GM18511 (cell line): ENCODE measurements around the gene C12orf76.
"Not testable (repeated sequence)": the region's sequence is repeated elsewhere in the genome, so short reads cannot be mapped to it uniquely, and the experiment has no call there.

Source experiments
- ATAC-seq: cut with Tn5 transposase; IDR thresholded peaks from one replicate; pipeline ENCODE4 v1.9.1; 2021; ENCODE audit warnings: mild to moderate bottlenecking, moderate library complexity; ENCODE audit not compliant: unreplicated experiment

C12orf76 gene, protein sequence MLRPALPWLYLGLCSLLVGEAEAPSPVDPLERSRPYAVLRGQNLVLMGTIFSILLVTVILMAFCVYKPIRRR

DNA sequence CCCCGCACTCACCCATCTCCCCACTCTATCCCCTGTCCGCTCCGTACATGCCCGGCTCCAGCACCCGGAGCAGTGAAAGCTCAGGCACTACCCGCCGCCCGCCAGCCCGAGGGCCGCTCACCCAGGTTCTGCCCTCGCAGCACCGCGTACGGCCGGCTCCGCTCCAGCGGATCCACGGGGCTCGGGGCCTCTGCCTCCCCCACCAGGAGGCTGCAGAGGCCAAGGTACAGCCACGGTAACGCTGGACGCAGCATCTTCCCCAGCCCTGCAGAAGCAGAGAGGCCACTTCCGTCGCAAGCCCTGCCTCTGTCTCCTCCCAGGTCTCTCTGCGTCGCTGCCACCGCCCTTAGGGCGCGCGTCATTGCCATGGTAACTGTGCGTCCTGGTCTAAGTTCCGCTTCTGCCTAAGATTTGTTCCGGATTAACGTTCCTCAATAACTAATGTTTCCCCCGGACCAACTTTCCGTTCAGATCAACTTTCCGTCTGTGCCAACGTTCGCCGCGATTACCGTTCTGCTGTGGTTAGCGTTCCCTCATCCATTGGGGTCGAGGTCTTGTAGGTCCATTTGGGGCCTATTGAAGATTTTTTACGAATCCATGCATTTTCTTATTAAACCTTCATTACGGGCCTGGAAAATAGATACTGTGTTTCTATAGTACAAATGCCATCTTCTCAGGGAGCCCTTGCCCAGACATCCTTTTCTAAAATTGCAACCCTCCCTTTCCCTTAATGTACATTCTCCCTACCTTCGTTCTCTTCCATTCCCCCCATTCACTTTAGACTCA, at the start of gene C12orf76:
TSS of gene C12orf76 (minus strand) at position 281 of the 786 bp plus-strand sequence. CDS start at position 254, 27 bp downstream.
- peak; percentile 98 for ATAC-seq

DNA sequence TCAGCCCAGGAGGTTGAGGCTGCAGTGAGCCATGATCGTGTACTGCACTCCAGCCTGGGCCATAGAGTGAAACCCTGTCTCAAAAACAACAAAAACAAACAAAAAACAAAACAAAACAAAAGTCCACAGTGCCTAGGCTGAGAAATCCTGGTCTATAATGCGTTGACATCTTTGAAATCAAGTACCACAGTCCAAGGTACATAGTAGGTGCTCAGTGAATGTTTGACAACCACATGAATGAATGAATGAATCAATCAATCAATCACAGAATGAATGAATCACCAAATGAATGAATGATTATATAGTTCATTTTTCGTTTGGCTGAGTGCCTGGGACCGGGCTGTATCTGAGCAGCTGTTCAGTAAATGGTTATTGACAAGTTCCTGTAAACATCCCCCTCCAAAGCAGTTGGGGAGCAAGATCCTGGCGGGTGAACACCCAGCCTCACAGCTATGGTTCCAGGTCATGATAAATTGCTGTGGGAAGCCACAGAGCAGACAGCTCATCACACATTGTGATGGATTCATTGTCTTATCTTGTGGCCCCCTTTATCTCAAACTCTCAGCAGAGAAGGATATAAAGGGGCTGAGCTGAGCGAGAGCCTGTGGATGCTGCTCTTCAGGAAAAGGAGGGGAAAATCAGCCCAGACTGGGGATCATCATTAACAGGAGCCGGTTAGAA, 45.4 kb upstream of the C12orf76 start:
- no peak for ATAC-seq

DNA sequence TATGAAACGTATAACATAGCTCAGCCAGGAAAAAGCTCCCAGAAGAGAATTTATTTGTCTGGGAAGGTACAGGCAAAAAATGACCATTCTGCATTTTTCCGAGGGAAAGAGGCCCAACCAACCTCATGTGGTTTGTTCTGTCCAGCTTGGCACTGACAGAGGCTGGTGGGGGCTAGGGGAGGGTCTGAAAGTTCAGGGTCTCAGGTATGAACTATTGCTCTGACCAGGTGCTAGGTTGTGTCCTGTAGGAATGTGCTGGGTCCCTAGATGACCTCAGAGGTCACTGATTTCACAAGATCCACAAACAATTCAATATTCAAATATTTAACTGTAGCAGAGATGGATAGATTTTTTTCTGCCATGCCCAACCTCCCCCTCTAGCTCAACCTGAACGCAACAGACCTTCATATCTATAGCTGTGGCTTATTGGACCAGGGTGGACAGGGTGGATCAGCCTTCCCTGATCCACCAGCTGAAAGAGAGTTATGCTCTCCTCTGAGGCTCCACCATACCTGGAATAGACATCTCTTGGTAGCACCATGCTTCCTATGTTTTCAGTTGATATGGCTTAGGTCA, 42.9 kb upstream of the C12orf76 start:
- ATAC-seq: no peak

DNA sequence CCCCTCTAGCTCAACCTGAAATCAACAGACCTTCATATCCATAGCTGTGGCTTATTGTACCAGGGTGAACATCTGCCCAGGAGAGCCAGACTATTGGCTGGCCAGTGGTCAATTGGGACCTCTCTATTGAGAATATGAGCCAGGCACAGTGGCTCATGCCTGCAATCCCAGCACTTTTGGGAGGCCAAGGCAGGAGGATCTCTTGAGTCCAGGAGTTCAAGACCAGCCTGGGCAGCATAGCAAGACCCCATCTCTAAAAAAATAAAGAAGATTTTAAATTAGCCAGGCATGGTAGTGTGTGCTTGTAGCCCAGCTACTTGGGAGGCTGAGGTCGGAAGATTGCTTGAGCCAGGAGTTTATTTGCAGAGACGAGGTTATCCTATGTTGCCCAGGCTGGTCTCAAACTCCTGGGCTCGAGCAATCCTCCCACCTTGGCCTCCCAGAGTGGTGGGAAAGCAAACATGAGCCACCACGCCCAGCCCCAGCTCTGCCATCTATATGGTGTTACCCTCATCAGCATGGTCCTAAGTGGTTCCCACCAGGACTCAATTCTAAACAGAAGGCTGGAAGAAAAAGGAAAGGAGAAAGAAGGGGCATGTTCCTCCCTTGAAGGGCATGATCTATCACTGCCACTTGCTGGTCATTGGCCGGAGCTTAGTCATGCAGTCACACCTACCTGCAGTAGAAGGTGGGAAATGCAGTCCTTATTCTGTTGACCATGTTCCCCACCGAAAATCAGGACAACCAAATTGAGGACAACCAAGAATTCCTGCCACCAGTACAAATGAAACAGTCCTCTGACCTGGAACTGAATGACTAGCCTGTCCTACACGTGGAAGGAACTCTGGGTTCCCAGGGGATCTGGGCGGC, 42.2 kb upstream of the C12orf76 start:
- ATAC-seq: no peak

DNA sequence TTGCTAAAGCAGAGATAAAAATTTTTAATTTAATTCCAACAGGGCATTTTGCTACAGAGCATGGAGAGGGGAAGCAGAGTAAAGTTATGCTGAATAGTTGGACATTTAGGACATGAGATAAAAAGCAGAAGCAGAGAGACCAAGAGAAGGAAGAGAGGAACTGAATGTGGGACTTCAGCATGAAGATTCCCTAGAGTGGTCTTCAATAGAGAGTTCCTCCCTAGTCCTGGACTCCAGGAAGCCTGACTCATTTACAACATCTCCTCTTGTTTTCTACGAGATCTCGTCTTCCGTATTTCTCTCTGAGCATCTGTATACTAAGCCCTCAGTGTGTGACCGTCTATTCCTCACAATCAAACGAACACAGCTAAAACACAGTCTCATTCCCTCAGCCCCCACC, 40.6 kb upstream of the C12orf76 start:
- no peak for ATAC-seq

DNA sequence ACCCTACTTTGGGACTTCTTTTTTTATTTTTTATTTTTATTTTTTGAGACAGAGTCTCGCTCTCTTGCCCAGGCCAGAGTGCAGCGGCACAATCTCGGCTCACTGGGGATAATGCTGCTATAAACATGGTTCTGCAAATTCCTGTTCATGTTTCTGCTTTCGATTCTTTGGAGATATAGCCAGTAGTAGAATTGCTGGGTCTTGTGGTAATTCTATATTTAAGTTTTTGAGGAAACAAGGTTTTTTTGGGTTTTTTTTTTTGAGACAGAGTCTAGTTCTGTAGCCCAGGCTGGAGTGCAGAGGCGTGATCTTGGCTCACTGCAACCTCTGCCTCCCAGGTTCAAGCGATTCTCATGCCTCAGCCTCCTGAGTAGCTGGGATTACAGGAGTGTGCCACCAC, 39.9 kb upstream of the C12orf76 start:
- ATAC-seq: not testable (repeated sequence)

DNA sequence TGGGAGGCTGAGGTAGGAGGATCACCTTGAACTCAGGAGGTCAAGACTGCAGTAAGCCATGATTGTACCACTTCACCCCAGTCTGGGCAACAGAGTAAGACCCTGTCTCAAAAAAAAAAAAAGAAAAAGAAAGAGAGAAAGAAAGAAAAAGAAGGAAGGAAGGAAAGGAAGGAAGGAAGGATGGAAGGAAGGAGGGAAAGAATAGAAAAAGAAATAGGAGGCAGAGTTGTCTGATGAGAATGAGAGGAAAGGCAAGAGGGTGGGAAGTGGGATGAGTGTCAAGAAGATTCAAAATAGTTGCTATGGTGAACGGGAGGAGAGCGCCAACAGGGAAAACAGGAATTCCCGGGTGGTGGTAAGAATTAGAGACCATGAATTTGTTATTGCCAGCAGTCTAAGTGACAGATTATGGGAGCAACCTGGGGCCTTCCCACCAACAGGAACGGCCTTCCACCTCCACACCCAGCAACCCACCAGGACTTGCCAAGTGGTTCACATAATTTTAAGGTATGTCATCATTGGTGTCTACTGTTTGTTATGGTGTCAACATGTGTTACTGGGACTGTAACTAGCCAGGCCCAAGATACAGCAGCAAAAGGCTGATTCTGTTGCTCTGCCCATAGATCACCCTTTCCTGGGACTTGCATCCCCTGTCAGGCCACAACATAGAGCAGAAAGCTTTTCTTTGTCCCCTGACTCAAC, 36.1 kb upstream of the C12orf76 start:
- ATAC-seq: no peak

DNA sequence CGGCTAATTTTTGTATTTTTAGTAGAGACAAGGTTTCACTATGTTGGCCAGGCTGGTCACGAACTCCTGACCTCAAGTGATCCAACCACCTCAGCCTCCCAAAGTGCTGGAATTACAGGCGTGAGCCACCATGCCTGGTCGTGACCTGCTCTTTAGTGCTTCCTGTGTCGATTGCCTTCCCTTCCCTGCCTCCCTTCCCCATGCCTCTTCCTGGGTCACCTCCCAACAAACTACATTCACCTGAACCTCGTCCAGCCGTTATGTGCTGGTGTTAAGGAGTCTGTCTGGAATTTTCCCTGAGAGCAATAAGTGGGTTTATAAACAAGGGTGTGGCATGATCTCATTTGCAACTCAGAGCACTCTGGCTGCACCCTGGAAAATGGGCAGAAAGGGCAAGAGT, 32.1 kb upstream of the C12orf76 start:
- ATAC-seq: no peak

DNA sequence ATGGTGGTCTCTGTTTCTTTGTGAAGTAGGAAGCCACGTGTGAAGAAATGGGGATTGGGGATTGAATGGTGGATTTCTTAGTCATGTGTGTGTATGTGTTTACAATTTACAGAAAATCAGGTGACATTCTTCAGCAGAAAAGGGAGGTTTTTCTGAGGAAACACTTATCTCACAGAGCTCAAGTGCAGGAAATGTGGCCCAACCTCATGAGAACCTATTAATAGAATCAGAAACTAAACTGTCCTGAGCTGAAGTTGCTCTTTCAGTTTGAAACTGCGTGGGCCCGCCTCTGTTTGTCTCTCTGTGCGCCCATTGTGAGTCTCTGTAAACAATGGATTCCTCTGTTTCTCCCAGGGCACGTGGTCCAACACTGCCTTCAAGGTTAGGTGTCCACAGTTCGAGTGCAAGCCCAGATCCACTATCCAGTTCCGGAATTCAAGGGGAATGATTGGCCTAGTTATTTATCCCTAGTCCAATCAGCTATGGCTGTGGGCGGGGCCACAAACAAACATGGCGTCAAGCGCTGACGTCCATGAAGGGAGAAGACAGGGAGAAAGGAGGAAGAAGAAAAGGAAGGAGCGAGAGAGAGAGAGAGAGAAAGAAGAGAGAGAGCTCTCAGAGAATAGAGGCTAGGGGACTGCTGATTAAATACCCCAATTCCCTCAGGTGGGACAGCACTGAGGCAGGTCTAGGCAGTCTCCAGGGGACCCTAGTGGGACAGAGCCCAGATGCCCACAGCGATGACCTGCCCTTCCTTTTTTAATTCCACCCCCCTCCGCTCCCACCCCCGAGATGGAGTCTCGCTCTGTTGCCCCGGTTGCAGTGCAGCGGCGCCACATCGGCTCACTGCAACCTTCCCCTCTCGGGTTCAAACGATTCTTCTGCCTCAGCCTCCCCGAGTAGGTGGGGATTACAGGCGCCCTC, 31.4 kb upstream of the C12orf76 start:
- peak; percentile 82 for ATAC-seq

DNA sequence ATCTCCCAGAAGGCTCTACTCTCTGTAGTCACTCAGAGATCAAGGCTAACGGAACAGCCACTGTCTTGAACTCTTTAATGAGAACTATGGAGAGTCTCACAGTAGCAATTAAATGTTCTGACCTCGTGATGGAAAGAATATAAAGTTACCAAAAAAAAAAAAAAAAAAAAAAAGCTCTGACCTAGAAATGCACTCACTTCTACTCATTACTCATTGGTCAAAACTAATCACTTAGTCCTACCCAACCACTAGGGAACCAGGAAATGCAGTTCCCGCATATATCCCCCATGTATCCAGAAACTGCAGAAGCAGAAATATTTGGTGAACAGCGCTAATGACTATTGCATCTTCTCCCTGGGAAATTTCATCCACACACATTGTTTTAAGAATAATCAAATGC, 29.5 kb upstream of the C12orf76 start:
- no peak for ATAC-seq

DNA sequence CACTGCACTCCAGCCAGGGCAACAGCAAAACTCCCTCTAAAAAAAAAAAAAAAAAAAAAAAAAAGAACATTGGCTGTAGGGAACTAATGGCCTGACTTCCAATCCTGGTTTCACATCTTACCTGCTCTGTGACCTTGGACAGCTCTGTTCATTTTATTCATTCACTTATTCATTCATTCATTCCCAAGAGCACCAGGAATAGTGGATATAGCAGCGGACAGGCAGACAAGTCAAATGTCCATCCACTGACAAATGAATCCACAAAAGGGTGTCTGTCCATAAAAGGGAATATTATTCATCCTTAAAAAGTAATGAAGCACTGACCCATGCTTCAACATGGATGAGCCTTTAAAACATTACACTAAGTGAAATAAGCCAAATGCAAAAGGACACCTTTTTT, 27.6 kb upstream of the C12orf76 start:
- ATAC-seq: no peak

DNA sequence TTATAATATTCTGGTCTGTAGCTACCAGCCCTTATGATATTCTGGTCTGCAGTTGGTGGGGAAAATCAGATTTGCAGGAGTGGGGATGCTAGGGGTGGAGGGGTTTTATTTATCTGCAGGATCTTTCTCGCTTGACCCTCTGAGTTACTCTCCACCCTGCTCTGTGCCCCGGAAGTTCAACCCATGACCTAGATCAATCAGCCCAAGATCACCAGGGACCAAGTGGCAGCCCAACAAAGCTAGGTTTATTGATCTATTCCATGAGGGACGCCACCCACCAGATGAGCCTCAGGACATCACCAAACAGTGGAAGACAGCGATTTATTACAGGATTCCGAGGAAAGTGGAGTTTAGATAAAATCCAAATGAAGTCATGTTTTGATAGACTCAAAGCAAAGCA, 25.8 kb upstream of the C12orf76 start:
- ATAC-seq: no peak

DNA sequence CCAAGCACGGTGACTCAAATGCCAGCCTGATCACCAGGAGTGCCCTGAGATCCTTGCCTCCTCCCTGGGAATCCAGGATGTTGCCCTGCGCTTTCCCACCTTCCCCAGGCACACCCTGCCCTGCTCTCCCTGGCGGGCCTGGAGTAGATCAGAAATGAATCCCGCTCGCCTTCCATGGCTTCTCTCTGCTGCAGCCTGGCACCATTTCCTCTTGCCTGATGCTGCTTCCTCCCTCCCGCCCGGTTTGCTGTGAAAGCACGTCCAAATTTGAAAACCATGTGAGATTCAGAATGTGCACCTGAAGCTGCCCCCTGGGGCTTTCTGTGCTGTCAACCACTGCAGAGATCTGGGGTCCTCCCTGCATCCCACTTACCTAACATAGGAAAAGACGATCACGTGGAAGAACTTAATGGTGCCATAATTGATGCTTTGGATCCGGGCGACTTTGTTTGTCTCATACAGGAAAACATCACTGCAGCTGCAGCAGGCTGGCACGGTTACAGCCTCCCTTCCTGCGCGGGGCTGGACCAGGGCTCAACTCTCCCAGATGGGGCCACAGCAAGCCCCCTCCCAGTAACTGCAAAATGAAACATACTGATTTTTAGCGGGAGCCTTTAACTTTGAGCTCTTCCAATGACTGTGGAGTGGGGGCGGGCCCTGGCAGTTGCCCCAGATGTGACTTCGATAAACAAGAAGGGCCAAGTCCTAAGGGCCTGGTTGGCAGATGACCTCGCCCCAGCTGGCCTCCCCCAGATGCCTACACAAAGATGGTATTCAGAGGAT, 24.9 kb upstream of the C12orf76 start:
- no peak for ATAC-seq

DNA sequence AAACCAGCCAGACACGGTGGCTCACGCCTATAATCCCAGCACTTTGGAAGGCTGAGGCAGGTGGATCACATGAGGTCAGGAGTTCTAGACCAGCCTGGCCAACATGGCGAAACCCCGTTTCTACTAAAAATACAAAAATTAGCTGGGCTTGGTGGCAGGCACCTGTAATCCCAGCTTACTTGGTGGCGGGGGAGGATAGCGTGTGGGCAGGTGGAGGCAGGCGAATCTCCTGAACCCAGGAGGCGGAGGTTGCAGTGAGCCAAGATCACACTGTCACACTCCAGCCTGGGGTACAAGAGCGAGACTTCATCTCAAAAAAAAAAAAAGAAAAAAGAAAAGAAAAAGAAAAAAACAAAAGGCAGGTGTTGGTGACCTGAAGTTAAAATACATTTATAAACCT, 24.3 kb upstream of the C12orf76 start:
- ATAC-seq: not testable (repeated sequence)

DNA sequence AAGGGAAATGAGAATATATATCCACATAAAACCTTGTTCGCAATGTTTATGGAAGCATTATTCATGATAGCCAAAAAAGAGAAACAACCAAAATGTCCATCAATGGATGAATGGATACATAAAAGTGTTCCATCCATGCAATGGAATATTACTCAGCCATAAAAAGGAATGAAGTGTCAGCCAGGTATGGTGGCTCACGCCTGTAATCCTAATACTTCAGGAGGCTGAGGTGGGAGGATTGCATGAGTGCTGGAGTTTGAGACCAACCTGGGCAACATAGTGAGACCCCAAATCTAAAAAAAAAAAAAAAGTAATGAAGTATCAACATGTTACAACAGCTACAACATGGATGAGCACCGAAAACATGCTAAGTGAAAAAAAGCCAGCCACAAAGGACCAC, 23.6 kb upstream of the C12orf76 start:
- ATAC-seq: no peak

DNA sequence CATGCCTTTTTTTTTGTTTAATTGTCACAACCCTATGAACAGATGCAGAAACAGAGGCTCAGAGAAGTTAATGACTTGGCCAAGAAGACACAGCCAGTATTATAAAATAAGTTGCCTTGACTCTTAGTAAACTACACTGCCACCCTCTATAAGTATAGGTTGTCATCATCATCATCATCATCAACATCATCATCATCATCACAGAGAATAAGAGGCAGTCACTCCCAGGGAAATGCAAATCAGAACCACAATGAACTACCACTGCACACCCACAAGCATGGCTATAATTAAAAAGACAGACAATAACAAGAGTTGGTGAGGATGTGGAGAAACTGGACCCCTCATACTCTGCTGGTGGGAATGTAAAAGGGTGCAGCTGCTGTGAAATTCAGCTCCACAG, 23.2 kb upstream of the C12orf76 start:
- no peak for ATAC-seq

DNA sequence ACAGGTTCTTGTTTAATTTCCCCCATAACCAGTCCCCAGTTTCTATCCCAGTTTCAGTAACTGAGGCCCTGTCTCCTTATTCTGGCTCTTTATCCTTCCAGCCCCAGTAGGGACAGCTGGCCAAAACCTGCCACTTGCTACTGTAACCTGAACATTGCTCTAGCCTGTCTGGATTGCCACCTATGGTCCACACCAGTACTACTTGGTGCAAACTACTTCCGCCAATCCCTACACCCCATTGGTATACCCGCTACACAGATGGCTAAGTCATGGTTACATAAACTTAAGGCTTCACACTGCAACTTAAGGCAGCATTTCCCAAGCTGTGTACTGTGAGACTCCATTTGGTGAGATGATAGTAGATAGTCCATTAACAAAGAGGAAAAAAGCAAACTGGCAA, 20.3 kb upstream of the C12orf76 start:
- ATAC-seq: no peak

DNA sequence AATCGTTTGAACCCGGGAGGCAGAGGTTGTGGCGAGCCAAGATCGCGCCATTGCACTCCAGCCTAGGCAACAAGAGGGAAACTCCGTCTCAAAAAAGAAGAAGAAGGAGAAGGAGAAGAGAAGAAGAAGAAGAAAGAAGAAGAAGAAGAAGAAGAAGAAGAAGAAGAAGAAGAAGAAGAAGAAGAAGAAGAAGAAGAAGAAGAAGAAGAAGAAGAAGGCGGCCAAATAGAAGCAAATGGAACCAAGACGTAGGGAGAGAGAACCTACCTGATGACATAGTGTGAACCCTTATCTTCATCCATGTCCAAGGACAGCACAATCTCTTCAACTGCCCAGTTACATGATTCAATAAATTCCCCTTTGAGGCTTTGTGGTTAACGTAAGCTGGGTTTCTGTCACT, 19.8 kb upstream of the C12orf76 start:
- ATAC-seq: not testable (repeated sequence)

DNA sequence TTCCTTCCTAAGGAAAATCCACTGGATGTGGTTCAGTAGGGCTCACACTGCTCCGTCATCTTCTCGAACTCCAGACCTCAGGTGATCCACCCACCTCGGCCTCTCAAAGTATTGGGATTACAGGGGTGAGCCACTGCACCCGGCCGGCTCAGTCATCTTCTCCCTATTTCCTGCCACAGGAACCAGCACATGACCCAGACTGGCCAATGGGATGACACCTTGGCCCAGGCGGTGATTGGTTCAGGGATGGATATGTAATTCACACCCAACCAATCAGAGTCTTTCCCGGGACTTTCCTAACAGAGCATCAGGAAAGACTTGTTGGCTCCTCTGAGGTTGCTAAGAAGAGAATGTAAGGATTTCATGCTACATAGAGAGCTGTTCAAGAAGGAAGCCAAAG, 19.2 kb upstream of the C12orf76 start:
- ATAC-seq: no peak
